IPS-20b (cell line): Measurements from ENCODE around the gene ARSB.

Source experiments
- H3K27ac ChIP-seq: one replicate; pipeline ENCODE4 v1.5.1; 2013; ENCODE audit warnings: low read length
- H3K27me3 ChIP-seq: 2 replicates; pipeline ENCODE4 v1.6.1; 2013; ENCODE audit warnings: mild to moderate bottlenecking, low read length, inconsistent platforms; ENCODE audit not compliant: insufficient read depth
- H3K36me3 ChIP-seq: 2 replicates; pipeline ENCODE4 v1.6.1; 2013; ENCODE audit warnings: low read depth, mild to moderate bottlenecking, inconsistent platforms, low read length, moderate library complexity; ENCODE audit not compliant: insufficient read depth
- H3K4me1 ChIP-seq: 2 replicates; pipeline ENCODE4 v1.6.1; 2013; ENCODE audit warnings: mild to moderate bottlenecking, control low read depth, inconsistent platforms, low read length, moderate library complexity; ENCODE audit not compliant: insufficient read depth
- H3K4me3 ChIP-seq: 2 replicates; pipeline ENCODE4 v1.5.1; 2013; ENCODE audit warnings: mild to moderate bottlenecking, low read length, inconsistent platforms
- H3K9ac ChIP-seq: 2 replicates; pipeline ENCODE4 v1.6.1; 2013; ENCODE audit warnings: low read depth, mild to moderate bottlenecking, inconsistent platforms, low read length, moderate library complexity
- H3K9me3 ChIP-seq: 2 replicates; pipeline ENCODE4 v1.6.1; 2013; ENCODE audit warnings: mild to moderate bottlenecking, low read depth, low read length, inconsistent platforms; ENCODE audit not compliant: insufficient read depth

The ARSB gene

DNA sequence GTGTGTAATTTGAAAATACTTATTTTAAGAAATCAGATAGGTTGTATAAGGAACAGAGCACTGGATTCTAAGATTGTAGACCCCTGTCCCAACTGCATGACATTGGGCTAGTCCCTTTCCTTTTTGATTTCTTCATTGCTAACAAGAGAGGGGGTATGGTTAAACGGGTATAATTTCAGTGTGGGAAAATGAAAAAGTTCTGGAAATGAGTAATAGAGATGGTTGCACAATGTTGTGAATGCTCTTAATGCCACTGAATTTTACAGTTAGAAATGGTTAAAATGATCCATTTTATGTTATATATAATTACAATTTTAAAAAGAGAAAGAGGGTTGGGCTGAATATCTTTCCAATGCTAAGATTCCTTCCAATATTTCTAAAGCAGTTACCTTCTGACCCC lies 233.2 kb downstream of the ARSB start:
- no peak overlapping the region for H3K4me3 ChIP-seq
- H3K27ac ChIP-seq = no peak overlapping the region
- H3K27me3 ChIP-seq = no peaks in the 10 kb centered on the region
- no peak overlapping the region for H3K9ac ChIP-seq
- H3K9me3 ChIP-seq = no peaks in the 10 kb centered on the region
- H3K4me1 ChIP-seq = peaks cover 5% of the 10 kb centered on the region; the same call in 1 of the 2 replicates
- H3K36me3 ChIP-seq = no peaks in the 10 kb centered on the region

DNA sequence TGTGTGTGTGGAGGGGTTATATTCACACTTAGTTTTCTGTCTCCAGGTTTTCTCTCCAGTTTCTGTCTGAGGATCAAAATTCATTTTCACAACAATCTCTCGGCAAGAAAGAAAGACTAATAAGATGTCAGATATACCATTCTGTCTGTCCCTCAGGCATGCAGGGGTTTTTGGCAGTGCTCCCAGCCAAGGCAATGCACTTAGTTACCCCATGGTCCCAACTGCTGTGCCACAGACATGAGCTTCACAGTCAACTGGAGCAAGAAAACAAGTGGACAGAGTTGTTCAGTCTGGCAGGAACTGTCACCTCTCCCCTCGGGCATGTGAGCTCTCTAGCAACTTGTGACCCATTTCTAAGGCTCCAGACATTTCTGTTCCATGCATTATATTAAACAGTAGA lies 234.8 kb downstream of the ARSB start:
- Histone ChIP-seq H3K4me1 (peaks cover 9% of the 10 kb centered on the region; the same call in 1 of the 2 replicates), H3K27ac (no peak overlapping the region), H3K27me3 (no peaks in the 10 kb centered on the region), H3K9ac (no peak overlapping the region), H3K4me3 (no peak overlapping the region), H3K9me3 (no peaks in the 10 kb centered on the region), H3K36me3 (no peaks in the 10 kb centered on the region)

DNA sequence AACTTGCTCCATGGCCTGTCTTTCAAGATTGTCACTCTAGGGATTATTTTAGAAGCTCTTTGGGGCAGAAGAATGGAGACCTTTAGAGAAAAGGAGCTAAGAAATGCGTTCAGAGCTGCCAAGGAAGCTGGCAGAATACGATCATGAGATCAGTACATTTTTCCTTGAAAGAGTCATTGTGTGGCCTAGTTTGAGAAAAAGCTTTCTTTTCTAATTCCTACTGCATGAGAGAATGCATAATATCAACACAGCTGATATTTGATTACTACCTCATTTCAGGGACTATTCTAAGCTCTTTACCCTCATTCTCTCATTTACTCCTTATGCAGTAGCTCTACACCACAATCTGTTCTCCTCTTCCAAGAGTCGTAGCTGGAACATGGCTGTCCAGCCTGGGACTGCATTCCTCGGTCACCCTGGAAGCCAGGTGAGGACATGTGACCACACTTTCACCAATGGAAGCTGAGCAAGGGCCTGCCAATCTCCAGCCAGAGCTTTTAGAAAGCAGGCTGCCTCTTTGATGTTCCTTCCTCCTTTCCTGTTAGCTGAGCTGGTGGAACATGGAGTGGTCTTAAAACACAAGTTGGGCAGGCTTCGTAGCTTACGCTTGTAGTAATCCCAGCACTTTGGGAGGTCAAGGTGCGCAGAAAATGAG lies 237.3 kb downstream of the ARSB start:
- Histone ChIP-seq H3K36me3 (no peaks in the 10 kb centered on the region), H3K4me1 (peaks cover 9% of the 10 kb centered on the region; the same call in 1 of the 2 replicates), H3K27me3 (no peaks in the 10 kb centered on the region), H3K4me3 (no peak overlapping the region), H3K9me3 (no peaks in the 10 kb centered on the region), H3K27ac (no peak overlapping the region), H3K9ac (no peak overlapping the region)

- Histone ChIP-seq H3K27ac (no peak overlapping the region), H3K27me3 (no peaks in the 10 kb centered on the region), H3K9ac (no peak overlapping the region)
These were observed 238.1 kb downstream of the ARSB start for GRCh38 chr5:78747055-78747454.

GRCh38 chr5:78746021-78746770 lies 238.9 kb downstream of the ARSB start:
- Histone ChIP-seq H3K27me3 (no peaks in the 10 kb centered on the region), H3K4me3 (no peak overlapping the region), H3K36me3 (no peaks in the 10 kb centered on the region), H3K9ac (no peak overlapping the region), H3K4me1 (peaks cover 9% of the 10 kb centered on the region; the same call in 1 of the 2 replicates), H3K9me3 (no peaks in the 10 kb centered on the region), H3K27ac (no peak overlapping the region)

More at GRCh38 chr5:78747055-78747454, 238.1 kb downstream of the ARSB start:
- H3K4me3 ChIP-seq = no peak overlapping the region
- H3K9me3 ChIP-seq = no peaks in the 10 kb centered on the region
- H3K4me1 ChIP-seq = peaks cover 9% of the 10 kb centered on the region; the same call in 1 of the 2 replicates
- H3K36me3 ChIP-seq = no peaks in the 10 kb centered on the region

DNA sequence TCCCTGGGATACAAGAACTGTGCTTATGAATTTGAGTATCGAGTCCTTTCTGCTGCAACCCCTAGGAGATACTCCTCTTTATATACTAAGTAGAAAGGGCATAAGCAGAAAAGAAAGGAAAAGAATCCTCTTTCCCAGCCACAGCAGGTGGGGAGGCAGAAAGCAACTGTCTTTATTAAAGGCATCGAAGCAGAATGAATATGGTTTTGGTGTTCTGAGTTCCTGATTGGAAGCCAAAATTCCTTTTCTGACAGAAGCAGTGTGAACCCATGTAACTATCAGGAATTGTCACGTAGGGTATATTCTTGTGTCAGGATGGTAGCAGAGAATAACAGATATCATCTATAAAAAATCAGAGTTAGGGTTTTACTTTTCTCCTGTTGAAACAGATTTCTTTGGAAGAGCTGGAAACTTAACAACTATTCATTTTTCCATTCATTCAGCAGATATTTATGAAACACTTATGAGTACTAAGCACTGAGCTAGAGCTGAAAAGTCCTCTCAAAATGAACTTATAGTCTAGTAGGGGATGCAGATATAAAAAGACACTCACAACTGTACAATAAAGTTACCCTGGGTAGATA lies 240.1 kb downstream of the ARSB start:
- peaks cover 9% of the 10 kb centered on the region; the same call in 1 of the 2 replicates for H3K4me1 ChIP-seq
- H3K27ac ChIP-seq = no peak overlapping the region
- no peaks in the 10 kb centered on the region for H3K36me3 ChIP-seq
- H3K4me3 ChIP-seq = no peak overlapping the region
- H3K9me3 ChIP-seq = no peaks in the 10 kb centered on the region
- H3K9ac ChIP-seq = no peak overlapping the region
- H3K27me3 ChIP-seq = no peaks in the 10 kb centered on the region

- no peaks in the 10 kb centered on the region for H3K36me3 ChIP-seq
- no peak overlapping the region for H3K27ac ChIP-seq
- no peak overlapping the region for H3K4me3 ChIP-seq
- H3K4me1 ChIP-seq = no peaks in the 10 kb centered on the region
- no peak overlapping the region for H3K9ac ChIP-seq
- no peaks in the 10 kb centered on the region for H3K27me3 ChIP-seq
- H3K9me3 ChIP-seq = 0 out of 2 replicates have a peak, but pooled peaks cover under 1% of the 10 kb centered on the region
These were observed 244.1 kb downstream of the ARSB start for GRCh38 chr5:78741019-78741418.

- no peaks in the 10 kb centered on the region for H3K4me1 ChIP-seq
- 0 out of 2 replicates have a peak, but pooled peaks cover 3% of the 10 kb centered on the region for H3K9me3 ChIP-seq
- no peaks in the 10 kb centered on the region for H3K27me3 ChIP-seq
- no peak overlapping the region for H3K27ac ChIP-seq
- no peaks in the 10 kb centered on the region for H3K36me3 ChIP-seq
- no peak overlapping the region for H3K4me3 ChIP-seq
- no peak overlapping the region for H3K9ac ChIP-seq
These were observed 246.3 kb downstream of the ARSB start for GRCh38 chr5:78738693-78739300.

GRCh38 chr5:78738104-78738503 lies 247.0 kb downstream of the ARSB start:
- Histone ChIP-seq H3K36me3 (no peaks in the 10 kb centered on the region), H3K27me3 (no peaks in the 10 kb centered on the region), H3K9me3 (0 out of 2 replicates have a peak, but pooled peaks cover 3% of the 10 kb centered on the region), H3K4me3 (no peak overlapping the region), H3K4me1 (no peaks in the 10 kb centered on the region), H3K9ac (no peak overlapping the region), H3K27ac (no peak overlapping the region)

DNA sequence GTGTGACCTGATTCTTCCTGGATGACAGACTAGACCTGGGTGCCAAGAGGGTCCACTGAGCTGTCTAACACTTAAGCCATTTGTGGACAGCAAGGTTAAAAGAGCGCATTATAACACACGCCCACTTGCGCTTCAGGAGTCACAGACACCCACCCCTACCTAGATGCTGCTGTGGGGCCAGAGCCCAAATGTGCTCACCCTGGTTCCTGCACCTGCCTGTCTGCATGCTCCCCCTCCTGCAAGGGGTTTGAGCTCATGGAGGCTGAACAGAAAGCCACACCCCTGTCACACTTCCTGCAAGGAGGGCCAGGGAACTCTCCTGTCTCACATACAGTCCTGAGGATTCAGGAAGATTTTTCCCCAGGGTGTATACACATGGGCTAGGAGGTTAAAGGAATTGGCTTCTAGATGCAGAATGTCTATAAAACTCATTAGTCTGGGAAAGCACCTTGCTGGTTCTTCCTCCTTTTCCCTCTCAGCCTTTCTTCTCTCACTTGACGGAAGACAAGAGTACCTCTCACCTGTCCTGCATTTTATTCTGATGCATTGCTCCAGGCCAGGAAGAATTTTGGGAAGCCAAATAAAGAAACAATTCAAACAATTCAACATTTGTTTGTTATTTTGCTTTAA lies 249.2 kb downstream of the ARSB start:
- H3K36me3 ChIP-seq = no peaks in the 10 kb centered on the region
- no peak overlapping the region for H3K4me3 ChIP-seq
- H3K9me3 ChIP-seq = 0 out of 2 replicates have a peak, but pooled peaks cover 3% of the 10 kb centered on the region
- H3K9ac ChIP-seq = no peak overlapping the region
- H3K27me3 ChIP-seq = no peaks in the 10 kb centered on the region
- H3K4me1 ChIP-seq = peaks cover 12% of the 10 kb centered on the region; the same call in 1 of the 2 replicates
- no peak overlapping the region for H3K27ac ChIP-seq

DNA sequence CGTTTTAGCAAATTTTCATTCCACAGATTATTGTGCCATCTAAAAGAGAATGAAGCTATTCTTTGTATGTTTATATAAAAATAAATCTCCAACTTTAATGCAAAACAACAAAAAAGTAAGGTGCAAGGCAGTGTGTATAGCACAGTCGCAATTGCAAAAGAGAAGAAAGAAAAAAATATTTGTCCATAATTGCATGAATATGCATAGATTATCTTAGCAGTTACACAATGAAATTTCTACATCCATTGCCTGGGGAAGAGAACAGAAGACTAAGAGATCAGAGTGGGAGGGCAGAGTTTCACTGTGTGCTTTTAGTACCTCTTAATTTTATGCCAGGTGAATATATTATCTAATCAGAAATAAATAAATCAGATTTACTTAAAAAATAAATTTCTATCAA lies 250.2 kb downstream of the ARSB start:
- Histone ChIP-seq H3K4me1 (peaks cover 13% of the 10 kb centered on the region; the same call in 1 of the 2 replicates), H3K4me3 (no peak overlapping the region), H3K9ac (no peak overlapping the region), H3K27me3 (no peaks in the 10 kb centered on the region), H3K36me3 (no peaks in the 10 kb centered on the region), H3K9me3 (0 out of 2 replicates have a peak, but pooled peaks cover 3% of the 10 kb centered on the region), H3K27ac (no peak overlapping the region)
